AG09309 (cell line): Measurements from ENCODE around the gene MED26.

Experiments used
- DNase-seq: peaks from one replicate; pipeline ENCODE4 v3.0.0-alpha.2; 2010; ENCODE audit warnings: low read depth
- H3K4me3 ChIP-seq: 2 replicates; pipeline ENCODE4 v1.5.1; 2011; ENCODE audit warnings: mild to moderate bottlenecking, low read depth, low read length, moderate library complexity; ENCODE audit not compliant: control insufficient read depth
- CTCF ChIP-seq: IDR thresholded peaks from 2 replicates; pipeline ENCODE4 v1.5.1; 2011; ENCODE audit warnings: mild to moderate bottlenecking, low read depth, low read length, inconsistent platforms; ENCODE audit not compliant: insufficient read depth, control insufficient read depth; ENCODE audit errors: missing control alignments

Gene MED26

GRCh38 chr19:16581145-16581970 is 46.6 kb downstream of the MED26 start:
- TF ChIP-seq CTCF: no peak
- no peak for DNase-seq
- H3K4me3 ChIP-seq: no peak overlapping the region

GRCh38 chr19:16579381-16579780 is 48.6 kb downstream of the MED26 start:
- DNase-seq: no peak
- no peak for TF ChIP-seq CTCF
- no peak overlapping the region for H3K4me3 ChIP-seq

- H3K4me3 ChIP-seq: no peak overlapping the region
- no peak for DNase-seq
- no peak for TF ChIP-seq CTCF
Measured at GRCh38 chr19:16577531-16577985, 50.4 kb downstream of the MED26 start.

GRCh38 chr19:16576690-16577530 is 51.1 kb downstream of the MED26 start:
- H3K4me3 ChIP-seq: no peak overlapping the region
- DNase-seq: no peak
- TF ChIP-seq CTCF: no peak

- no peak for DNase-seq
- no peak for TF ChIP-seq CTCF
Measured at GRCh38 chr19:16575861-16576689, 51.9 kb downstream of the MED26 start.

GRCh38 chr19:16575282-16575681 is 52.7 kb downstream of the MED26 start:
- no peak for DNase-seq
- no peak overlapping the region for H3K4me3 ChIP-seq
- no peak for TF ChIP-seq CTCF

More at GRCh38 chr19:16575861-16576689, 51.9 kb downstream of the MED26 start:
- no peak overlapping the region for H3K4me3 ChIP-seq
